ENCODE data around the gene AP3D1.

AP3D1 gene

DNA sequence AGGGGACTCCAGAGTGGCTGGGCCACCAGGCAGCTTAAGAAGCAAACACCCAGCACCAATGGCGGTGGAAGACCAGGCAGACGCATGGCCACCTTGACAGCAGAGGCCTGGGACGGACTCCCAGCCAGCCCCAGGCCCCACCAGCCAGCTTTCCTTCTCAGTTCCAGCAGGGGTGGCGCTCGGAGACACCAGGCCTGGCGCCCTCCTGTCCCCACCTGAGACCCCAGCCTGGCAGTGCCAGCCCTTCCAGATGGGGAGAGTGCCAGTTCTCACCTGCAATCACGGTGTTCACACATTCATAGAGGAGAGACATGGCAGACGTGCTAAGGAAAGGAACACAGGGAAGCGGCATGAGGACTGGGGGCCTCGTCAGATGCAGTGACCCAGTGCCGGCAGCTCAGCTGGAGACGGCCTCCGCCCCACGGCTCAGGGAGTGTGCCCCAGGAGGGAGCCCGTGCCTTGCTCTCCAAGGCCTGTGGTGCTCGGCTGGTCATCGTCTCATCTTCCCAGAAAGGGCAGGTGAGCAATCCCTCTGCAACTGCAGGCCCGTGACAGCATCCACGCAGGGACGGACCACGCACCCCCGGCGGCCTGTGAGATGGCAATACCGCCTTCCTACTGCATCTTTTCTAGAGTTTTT, 24.4 kb downstream of the AP3D1 start:
- DNase-seq (no peak), ATAC-seq (no peak)

GRCh38 chr19:2123682-2124387, 27.5 kb downstream of the AP3D1 start:
- ATAC-seq, result no peak
- DNase-seq, result peak; percentile 28

DNA sequence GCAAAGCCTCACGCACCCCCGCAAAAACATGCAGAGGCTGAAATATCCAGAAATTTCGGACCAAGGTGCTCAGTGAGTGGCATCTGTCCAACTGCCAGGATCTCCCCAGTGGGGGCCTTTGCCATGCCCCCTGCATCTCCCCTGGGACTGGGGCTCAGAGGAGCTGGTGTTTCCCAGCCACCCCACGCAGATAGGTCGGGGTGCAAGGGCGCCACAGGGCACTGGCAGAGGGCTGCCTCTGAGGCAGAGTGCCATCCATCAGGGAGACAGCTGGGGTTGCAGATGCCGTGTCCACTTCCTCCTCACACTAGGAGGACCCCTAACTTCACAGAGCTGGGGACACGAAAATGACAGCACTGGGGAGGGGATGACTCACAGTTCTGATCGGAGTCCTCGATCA, 28.4 kb downstream of the AP3D1 start:
- DNase-seq, result no peak
- no peak for ATAC-seq

DNA sequence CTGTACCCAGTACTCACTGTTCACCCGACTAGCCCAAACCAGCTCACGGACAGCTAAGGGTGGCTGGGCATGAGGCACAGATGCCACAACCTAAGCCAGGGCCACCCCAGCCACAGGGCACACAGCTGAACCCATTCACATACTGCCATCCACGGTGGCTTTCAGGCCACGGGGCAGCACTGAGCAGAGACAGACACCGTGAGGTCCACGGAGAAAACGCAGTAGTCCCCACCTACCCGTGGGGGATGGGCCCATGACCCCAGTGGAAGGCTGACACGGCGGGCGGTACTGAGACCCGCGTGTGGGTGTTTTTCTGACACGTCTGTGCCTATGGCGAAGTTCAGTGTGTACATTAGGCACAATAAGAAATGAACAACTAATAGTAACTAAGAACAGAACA, 29.1 kb downstream of the AP3D1 start:
- ATAC-seq (no peak), DNase-seq (no peak)

DNA sequence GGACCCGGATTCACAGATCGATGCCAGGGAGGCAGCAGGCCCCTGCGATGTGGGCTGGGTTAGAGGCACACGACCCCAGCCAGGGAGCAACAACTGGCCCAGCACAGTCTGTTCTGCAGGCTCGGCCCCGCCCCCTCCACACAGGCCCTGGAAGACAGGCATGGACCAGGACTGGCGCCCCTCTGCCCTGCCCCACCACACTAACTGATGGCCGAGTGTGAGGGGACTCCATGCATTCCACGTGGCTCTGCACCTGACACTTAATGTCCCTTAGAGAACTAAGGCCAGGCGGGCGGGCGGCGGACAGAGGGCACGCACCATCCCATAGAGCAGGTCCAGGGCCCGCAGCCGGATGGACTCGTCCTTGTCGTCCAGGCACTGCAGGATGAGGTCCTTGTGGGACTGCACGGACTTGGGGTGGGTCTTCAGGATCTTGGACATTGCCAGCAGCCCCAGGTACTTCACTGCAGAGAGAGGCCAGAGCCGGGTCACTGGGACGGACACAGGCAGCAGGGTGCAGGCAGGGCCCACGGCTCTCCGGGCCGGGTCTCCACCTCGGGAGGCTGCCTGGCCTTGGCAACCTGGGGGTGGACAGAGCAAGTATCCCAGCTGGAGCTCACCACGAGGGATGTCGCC, 29.8 kb downstream of the AP3D1 start:
- no peak for ATAC-seq
- DNase-seq, result no peak

- no peak for DNase-seq
- ATAC-seq, result no peak
Observed at GRCh38 chr19:2120821-2121220, 30.5 kb downstream of the AP3D1 start.

DNA sequence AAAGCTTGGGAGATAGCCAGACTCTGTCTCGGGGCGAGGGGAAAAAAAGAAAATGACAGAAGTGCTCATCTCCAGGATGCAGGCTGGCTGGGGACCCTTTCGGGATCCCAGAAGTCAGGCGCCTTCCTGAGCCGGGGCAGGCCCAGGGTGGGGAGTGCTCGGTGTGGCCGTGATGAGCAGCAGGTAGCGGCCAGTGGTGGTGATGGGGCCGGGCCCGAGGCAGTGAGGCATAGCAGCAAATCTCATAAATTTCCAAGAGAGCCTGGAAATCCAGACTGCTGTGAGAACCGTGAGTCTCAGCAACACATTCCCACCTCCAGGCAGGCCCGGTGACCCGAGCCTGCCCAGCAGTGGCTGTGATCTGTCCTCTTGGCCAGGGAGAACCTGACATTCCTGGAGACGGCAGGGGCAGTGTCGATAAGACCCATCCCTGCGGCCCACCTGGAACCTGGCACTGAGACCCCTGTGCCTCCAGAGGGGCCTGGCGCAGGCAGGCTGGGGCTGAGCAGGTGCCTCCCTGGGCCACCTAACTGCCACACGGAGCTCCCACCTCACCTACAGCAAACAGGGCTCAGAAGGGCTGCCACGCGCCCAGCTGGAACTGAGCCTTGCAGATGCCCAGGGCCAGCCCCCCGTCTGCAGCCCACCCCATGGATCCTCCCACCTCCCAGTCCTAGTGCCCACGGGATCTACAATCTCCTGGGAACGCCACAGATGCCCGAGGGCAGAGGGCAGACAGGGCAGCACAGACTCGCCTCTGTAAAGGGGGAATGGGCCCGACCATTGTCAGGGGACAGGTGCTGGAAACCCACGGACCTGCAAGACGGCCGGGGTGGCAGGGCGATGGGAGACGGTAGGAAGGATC, 31.2 kb downstream of the AP3D1 start:
- DNase-seq (no peak), ATAC-seq (no peak)

- ATAC-seq (no peak), DNase-seq (no peak)
Observed at GRCh38 chr19:2118438-2118837, 32.9 kb downstream of the AP3D1 start.

DNA sequence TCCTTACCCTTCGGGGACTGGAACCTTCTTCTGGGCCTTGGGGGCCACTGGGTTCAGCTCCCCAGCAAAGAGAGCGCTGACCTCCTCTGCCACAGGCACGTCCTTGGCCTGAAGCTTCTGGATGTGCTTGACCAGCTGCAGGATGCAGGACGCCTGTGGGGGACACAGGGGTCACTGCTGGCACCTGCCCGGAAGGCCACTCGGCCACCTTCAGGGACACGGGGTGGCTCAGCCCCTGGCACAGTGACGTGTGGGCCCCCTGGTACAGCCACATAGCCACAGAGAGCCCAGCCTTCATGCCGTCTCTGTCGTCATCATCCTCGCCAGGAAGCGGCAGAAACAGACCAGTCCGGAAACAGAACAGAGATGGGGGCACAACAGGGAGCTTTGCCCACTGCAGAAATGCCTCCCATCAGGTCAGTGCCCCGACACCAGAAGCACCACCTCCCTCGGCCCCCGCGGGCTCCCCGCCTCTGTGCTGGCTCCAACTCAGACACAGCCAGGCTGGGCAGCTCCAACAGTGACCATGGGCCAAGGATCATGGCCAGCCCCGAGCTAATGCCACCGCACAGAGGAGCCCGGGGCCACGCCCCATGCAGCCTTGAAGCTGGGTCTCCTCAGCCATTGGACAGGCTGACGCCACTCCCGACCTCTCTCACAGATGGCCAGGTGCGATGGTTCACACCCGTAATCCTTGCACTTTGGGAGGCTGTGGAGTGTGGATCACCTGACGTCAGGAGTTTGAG, 34.0 kb downstream of the AP3D1 start:
- DNase-seq (no peak), ATAC-seq (no peak)

DNA sequence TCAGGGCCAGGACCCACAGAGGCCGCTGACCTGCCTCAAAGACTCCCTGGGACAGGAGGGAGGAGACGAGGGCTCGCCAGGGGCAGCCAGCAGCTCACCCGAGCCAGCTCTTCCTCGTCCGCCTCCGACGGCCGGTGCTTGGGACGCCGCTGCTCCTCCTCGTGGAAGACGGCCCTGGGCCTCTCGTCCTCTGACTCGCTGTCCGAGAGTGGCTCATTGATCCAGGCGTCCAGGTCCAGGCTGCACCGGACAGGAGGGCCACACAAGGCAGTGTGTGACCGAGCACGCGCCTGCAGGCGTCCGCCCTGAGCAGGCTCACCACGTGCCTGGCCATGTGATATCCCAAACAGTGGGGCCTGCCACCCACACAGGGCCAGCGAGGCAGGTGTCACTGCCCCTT, 34.9 kb downstream of the AP3D1 start:
- DNase-seq (no peak), ATAC-seq (no peak)

GRCh38 chr19:2115911-2116426, 35.4 kb downstream of the AP3D1 start:
- ATAC-seq, result no peak
- no peak for DNase-seq

DNA sequence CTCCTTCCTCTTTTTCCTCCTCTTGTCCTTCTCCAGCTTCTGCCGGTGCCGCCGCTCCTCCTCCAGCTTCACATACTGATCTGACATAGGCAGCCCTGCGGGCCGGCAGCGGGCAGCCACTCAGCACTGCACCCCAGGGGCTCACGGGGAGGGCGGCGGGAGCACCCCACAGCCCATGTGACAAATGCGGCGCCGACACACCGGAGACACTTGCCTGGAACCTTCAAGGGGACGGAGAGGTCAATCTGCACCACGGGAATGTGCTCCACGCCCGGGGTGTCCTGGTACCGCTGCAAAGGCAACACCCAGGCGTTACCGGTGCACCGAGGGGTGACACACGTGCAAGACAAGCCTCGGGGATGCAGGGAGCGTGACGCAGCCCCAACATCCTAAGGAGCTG, 36.0 kb downstream of the AP3D1 start:
- DNase-seq (no peak), ATAC-seq (no peak)

- no peak for ATAC-seq
- no peak for DNase-seq
Observed at GRCh38 chr19:2114821-2115220, 36.5 kb downstream of the AP3D1 start.

DNA sequence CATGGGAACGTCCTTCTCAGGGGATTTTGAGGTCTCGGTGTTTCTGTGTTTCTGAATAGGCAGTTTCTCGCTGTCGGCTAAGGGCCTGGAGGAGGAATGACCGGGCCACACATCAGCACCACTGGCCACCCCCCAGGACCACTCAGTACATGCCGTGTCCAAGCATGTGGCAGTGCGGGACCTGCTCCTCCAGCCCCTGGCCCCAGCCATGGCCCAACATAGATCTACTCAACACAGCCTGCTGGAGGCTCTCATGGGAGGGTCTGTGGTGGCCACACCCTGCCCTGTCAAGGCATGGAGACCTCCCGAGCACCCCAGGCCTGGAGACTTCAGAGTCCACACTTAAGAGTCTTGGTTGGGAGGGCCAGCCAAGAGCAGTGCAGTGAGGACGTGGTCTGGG, 37.1 kb downstream of the AP3D1 start:
- ATAC-seq, result no peak

GRCh38 chr19:2113439-2114211, 37.7 kb downstream of the AP3D1 start:
- no peak for DNase-seq
- ATAC-seq, result no peak

More for the DNA sequence above, 37.1 kb downstream of the AP3D1 start:
- no peak for DNase-seq

DNA sequence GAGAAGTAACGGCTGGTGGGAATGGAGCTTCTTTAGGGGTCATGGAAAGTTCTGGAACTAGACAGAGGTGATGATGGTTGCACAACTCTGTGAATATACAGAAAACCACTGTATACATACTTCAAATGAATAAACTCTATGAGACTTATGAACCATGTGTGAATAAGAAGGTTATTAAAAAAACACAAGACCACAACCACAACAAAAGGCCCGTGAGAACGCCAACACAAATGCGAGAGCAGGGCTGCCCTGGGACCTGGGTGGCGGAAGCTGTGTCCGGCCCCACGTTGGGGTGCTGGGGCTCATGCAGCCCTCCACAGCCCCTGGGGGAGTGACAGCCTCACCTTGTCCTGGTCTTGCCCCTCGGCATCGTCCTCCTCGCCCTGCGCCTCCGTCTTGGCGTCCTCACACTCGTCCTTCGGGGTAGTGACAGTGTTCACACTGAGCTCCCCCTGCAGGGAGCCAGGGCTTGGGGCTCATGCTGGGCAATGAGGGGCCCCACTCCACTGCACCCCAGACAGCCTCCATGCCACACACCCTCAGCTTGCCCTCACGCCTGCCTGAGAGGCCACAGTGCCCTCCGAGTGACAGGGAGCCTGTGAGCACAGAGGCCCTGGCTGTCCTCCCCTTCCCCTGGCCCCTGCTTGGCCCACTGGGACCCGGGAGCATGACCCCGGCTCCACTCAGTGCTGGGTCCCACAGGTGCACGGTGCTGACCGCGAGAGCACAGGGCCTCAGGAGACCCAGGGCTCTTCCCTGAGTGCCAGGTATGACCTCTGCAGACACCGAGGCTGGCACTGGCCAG, 38.6 kb downstream of the AP3D1 start:
- no peak for DNase-seq
- no peak for ATAC-seq

DNA sequence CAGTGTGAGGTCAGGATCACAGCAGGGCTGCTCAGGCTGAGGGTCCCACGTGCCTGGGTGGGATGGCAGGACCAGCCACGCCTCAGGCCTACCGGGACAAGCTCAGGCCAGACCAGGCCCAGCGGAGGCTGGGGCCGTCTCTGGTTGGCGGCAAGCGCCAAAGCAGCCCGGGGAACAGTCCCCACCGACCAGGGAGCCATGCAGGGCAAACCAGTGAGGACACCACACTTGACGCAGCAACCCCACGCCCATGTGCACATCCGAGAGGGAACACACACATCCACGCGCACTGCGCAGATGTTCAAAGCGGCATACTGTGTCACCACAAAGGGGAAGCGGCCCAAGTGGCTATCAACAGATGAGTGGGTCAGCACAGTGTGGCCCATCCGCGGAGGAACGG, 39.5 kb downstream of the AP3D1 start:
- ATAC-seq, result no peak
- no peak for DNase-seq

- ATAC-seq (no peak), DNase-seq (no peak)
Observed at GRCh38 chr19:2111425-2111824, 39.9 kb downstream of the AP3D1 start.

GRCh38 chr19:2110822-2111221, 40.5 kb downstream of the AP3D1 start:
- ATAC-seq (no peak), DNase-seq (no peak)

All from stimulated activated naive CD8-positive, alpha-beta T cell treated with anti-CD3 and anti-CD28 coated beads, Interleukin-15, Interleukin-2, amounts not matched to agents 100 U/mL and 50 U/mL, for 24 hours (primary cell).